ENCODE results near the gene UTS2B. TPM values are rescaled to one million over a fixed set of nuclear protein-coding genes. Genes with fewer than 3 reads are reported as not detected.

Gene UTS2B
- total RNA-seq, 1 experiment from 2014 or later: 4.7 TPM

- ChIA-PET CTCF (no interaction called here), POLR2A (ENCODE audit: low non-redundant PET) (no interaction called here)
- no peaks in the 10 kb centered on the region for H3K27me3 ChIP-seq (replicated peaks; ENCODE audit: insufficient read depth, low read depth, low read length, poor library complexity)
- no peak for DNase-seq (ENCODE audit: low spot score)
- H3K27ac ChIP-seq (ENCODE audit: low read depth, low read length, poor library complexity, severe bottlenecking): no peak overlapping the region
- no peak overlapping the region for H3K4me3 ChIP-seq (ENCODE audit: low read depth, low read length, poor library complexity, severe bottlenecking)
- intact Hi-C loops (cut with micrococcal nuclease; ENCODE audit: unreplicated experiment): no loop called here
- TF ChIP-seq CTCF (conservative IDR thresholded peaks at IDR 0.05; ENCODE audit: low read depth, low read length): no peak
- no peak for TF ChIP-seq EZH2 (IDR thresholded peaks at IDR 0.05; ENCODE audit: borderline replicate concordance, low read depth, low read length, poor library complexity, severe bottlenecking)
- H3K9me3 ChIP-seq (ENCODE audit: low read depth, low read length, poor library complexity, severe bottlenecking): no peaks in the 10 kb centered on the region
- no TSS peak for BruUV-seq (replicated peaks)
- no peaks in the 10 kb centered on the region for H3K4me1 ChIP-seq (ENCODE audit: insufficient read depth, low read length, poor library complexity, severe bottlenecking)
- H3K36me3 ChIP-seq (ENCODE audit: insufficient read depth, low read length, poor library complexity, severe bottlenecking): no peaks in the 10 kb centered on the region
These were observed 23.9 kb downstream of the UTS2B start for GRCh38 chr3:191306428-191306827.

- H3K4me1 ChIP-seq (ENCODE audit: insufficient read depth, low read length, poor library complexity, severe bottlenecking): no peaks in the 10 kb centered on the region
- DNase-seq (ENCODE audit: low spot score): no peak
- no peaks in the 10 kb centered on the region for H3K27me3 ChIP-seq (replicated peaks; ENCODE audit: insufficient read depth, low read depth, low read length, poor library complexity)
- no peaks in the 10 kb centered on the region for H3K9me3 ChIP-seq (ENCODE audit: low read depth, low read length, poor library complexity, severe bottlenecking)
- no peaks in the 10 kb centered on the region for H3K36me3 ChIP-seq (ENCODE audit: insufficient read depth, low read length, poor library complexity, severe bottlenecking)
- no peak overlapping the region for H3K4me3 ChIP-seq (ENCODE audit: low read depth, low read length, poor library complexity, severe bottlenecking)
- intact Hi-C loops (cut with micrococcal nuclease; ENCODE audit: unreplicated experiment): no loop called here
- H3K27ac ChIP-seq (ENCODE audit: low read depth, low read length, poor library complexity, severe bottlenecking): no peak overlapping the region
- POLR2A ChIA-PET (ENCODE audit: low non-redundant PET): no interaction called here
- CTCF ChIA-PET: no interaction called here
- no peak for TF ChIP-seq EZH2 (IDR thresholded peaks at IDR 0.05; ENCODE audit: borderline replicate concordance, low read depth, low read length, poor library complexity, severe bottlenecking)
- TF ChIP-seq CTCF (conservative IDR thresholded peaks at IDR 0.05; ENCODE audit: low read depth, low read length): no peak
- no TSS peak for BruUV-seq (replicated peaks)
These were observed 26.7 kb downstream of the UTS2B start for GRCh38 chr3:191303596-191303995.

DNA sequence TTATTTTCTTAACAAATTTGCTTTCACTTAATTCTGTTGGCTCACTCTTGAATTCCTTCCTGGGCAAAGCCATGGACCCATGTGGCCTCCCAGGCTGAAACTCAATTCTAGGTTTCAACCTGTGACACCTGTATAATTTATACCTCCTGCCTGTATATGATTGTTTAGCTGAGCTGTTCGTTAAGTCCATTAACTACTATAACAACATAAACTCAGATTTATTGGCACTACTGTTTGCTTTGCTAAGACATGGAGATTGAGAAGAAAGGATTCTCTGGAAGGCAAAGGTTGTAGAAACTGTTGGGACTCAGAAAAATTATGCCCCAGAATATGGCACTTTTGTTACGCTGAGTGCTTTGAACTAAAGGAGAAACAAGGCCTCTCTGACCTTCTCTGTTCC is 27.9 kb downstream of the UTS2B start:
- ChIA-PET CTCF (no interaction called here), POLR2A (ENCODE audit: low non-redundant PET) (no interaction called here)
- DNase-seq (ENCODE audit: low spot score): no peak
- Histone ChIP-seq H3K4me3 (ENCODE audit: low read depth, low read length, poor library complexity, severe bottlenecking) (no peak overlapping the region), H3K27ac (ENCODE audit: low read depth, low read length, poor library complexity, severe bottlenecking) (no peak overlapping the region), H3K27me3 (replicated peaks; ENCODE audit: insufficient read depth, low read depth, low read length, poor library complexity) (no peaks in the 10 kb centered on the region), H3K4me1 (ENCODE audit: insufficient read depth, low read length, poor library complexity, severe bottlenecking) (no peaks in the 10 kb centered on the region), H3K36me3 (ENCODE audit: insufficient read depth, low read length, poor library complexity, severe bottlenecking) (no peaks in the 10 kb centered on the region), H3K9me3 (ENCODE audit: low read depth, low read length, poor library complexity, severe bottlenecking) (no peaks in the 10 kb centered on the region)
- no TSS peak for BruUV-seq (replicated peaks)
- intact Hi-C loops (cut with micrococcal nuclease; ENCODE audit: unreplicated experiment): no loop called here
- TF ChIP-seq CTCF (conservative IDR thresholded peaks at IDR 0.05; ENCODE audit: low read depth, low read length) (no peak), EZH2 (IDR thresholded peaks at IDR 0.05; ENCODE audit: borderline replicate concordance, low read depth, low read length, poor library complexity, severe bottlenecking) (no peak)

Data from A673 (cell line).